Uterus (tissue), 2 donors: ENCODE results near the gene GRIK3.

ENCODE experiments used
- POLR2A ChIP-seq, 2 donors: fragments of 450-650 bp; IDR thresholded peaks; one replicate each; pipeline ENCODE4 v1.6.1; 2016; ENCODE audit warnings: antibody characterized with exemption in 2 of 2, mild to moderate bottlenecking in 1 of 2, moderate library complexity in 1 of 2
- TF ChIP-seq, protein P1 (sequence below), 4 experiments: fragments of 200-600 bp in 2 of 4; fragments of 450-650 bp in 2 of 4; sonication (generic) in 2 of 4; IDR thresholded peaks; one replicate each; pipeline ENCODE4 v1.5.1; 2016 to 2019; ENCODE audit warnings: antibody characterized with exemption in 4 of 4, mild to moderate bottlenecking in 2 of 4, moderate library complexity in 1 of 4

DNA sequence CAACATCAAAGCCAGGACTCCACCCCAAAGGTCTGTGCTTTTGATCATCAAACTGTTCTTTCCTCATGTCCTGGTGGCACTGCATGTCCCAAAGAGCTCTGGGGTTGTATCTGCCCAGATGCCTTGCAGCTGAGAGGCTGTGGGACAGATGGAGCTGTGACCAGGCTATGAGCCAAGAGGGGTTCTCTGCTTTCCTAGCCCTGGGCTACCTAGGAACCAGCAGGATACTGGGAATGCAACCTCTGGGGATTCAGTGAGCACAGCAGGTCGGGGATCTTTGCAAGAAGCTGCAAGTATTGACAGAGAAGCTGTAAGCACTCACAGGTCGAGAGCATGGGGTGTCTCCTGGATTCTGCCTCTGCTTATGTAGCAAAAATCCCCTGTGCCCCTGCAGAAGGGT lies 186.6 kb downstream of the GRIK3 start:
- TF ChIP-seq, protein P1, sequence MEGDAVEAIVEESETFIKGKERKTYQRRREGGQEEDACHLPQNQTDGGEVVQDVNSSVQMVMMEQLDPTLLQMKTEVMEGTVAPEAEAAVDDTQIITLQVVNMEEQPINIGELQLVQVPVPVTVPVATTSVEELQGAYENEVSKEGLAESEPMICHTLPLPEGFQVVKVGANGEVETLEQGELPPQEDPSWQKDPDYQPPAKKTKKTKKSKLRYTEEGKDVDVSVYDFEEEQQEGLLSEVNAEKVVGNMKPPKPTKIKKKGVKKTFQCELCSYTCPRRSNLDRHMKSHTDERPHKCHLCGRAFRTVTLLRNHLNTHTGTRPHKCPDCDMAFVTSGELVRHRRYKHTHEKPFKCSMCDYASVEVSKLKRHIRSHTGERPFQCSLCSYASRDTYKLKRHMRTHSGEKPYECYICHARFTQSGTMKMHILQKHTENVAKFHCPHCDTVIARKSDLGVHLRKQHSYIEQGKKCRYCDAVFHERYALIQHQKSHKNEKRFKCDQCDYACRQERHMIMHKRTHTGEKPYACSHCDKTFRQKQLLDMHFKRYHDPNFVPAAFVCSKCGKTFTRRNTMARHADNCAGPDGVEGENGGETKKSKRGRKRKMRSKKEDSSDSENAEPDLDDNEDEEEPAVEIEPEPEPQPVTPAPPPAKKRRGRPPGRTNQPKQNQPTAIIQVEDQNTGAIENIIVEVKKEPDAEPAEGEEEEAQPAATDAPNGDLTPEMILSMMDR (IDR thresholded peaks at IDR 0.05): no peak
- no peak for TF ChIP-seq POLR2A (IDR thresholded peaks at IDR 0.05)
